GM12874 (cell line): Measurements from ENCODE around the gene PURA.
A peak's percentile ranks its signal among the peaks of the same experiment; 100 is the strongest.

Experiments
- TF ChIP-seq, protein P1 (sequence below): IDR thresholded peaks from 2 replicates; pipeline ENCODE4 v1.5.1; 2011; ENCODE audit warnings: low read depth, mild to moderate bottlenecking, control low read depth, low read length, moderate library complexity; ENCODE audit not compliant: insufficient read depth

The PURA gene

DNA sequence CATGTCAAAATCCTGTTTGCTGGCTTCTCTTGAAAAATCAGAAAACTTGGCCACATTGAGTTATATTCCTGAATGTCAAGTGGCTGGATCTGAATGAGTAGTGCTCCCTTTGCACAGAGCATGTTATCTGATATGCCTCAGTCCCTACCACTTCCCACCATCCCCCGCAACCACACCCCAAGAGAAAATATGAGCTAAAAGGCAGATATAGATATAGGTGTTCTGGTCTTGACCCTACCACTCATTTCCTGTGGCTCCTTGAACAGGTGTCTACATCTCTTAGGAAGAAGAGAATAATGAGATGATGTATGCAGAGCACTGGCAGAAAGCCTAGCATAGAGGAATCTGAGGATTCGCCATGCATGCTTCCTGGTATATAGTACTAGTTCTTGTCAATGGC, 54.5 kb downstream of the PURA start:
- TF ChIP-seq, protein P1, sequence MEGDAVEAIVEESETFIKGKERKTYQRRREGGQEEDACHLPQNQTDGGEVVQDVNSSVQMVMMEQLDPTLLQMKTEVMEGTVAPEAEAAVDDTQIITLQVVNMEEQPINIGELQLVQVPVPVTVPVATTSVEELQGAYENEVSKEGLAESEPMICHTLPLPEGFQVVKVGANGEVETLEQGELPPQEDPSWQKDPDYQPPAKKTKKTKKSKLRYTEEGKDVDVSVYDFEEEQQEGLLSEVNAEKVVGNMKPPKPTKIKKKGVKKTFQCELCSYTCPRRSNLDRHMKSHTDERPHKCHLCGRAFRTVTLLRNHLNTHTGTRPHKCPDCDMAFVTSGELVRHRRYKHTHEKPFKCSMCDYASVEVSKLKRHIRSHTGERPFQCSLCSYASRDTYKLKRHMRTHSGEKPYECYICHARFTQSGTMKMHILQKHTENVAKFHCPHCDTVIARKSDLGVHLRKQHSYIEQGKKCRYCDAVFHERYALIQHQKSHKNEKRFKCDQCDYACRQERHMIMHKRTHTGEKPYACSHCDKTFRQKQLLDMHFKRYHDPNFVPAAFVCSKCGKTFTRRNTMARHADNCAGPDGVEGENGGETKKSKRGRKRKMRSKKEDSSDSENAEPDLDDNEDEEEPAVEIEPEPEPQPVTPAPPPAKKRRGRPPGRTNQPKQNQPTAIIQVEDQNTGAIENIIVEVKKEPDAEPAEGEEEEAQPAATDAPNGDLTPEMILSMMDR, result no peak

GRCh38 chr5:140169410-140169809, 55.5 kb downstream of the PURA start:
- TF ChIP-seq, protein P1, result 0 out of 2 replicates have a peak, but pooled peaks have one; percentile 4

DNA sequence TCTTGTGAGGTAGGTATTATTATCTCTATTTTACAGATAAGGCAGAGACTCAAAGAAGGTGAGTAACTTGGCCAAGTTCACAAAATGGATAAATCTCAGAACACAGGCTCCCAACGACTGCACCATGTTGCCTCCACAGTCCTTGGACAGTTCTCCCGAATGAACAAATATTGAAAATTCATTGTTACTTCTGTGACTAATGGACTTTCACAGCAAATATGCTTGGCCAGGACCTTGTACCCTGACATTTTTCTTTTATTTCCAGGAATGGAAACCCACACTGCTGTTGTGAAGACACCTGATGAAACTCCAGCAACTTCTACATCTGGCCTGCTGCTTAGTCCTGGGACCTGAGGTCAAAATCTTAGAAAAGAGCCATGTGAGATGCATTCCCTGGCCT, 58.6 kb downstream of the PURA start:
- TF ChIP-seq, protein P1, result no peak

- TF ChIP-seq, protein P1, result no peak
Observed at GRCh38 chr5:140174014-140174413, 60.1 kb downstream of the PURA start.

DNA sequence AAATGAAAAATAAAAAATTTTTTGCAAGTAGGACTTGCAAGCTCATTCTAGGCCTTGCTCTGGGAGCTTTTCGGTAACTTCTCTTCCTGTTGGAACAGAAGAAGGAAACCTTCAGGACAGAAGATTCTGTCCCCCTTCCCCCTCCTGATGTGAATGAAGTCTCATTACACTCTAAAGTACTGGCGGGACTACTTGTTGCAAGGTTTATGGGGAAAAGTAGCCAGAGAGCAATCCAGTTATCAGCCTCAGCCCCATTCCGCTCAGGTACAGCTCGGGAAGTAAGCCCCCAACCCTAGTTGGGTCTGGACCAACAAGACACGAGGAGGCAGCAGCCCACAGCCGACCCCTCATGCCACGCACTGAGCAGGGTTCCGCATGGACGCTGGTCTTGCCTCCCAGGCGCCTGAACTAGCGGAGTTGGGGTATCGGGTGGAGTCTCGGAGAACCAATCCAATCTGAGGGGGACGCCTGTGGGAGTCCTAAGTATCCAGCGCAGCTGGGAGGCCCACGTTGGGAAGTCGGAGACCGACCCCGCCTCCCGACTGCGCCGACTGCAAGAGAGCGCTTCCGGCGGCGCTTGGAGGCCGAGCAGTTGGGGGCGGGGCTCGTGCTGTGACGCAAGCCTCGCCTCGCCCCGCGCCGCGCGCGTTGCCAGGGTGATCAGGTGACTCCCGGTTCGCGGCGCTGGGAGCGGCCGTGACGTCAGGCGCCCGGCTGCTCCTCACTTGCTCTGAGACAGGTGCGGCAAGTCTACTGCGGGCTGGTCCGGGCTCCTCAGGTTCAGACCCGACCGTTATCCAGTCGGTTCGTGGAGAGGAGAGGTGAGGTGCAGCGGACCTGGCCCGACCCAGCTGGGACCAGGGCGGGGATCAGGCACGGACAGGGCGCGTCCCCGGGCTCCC, 60.8 kb downstream of the PURA start, which contains the start of gene CYSTM1:
CYSTM1 (plus strand) TSS at position 724 of the 902 bp plus-strand sequence. CDS start 19,278 bp downstream, outside the sequence.
- TF ChIP-seq, protein P1, result no peak
